T-helper 2 cell treated with Interferon-gamma antibody and Interleukin-4, amounts not matched to agents 100 ng/mL and 5 ng/mL, for 36 hours (primary cell): ENCODE measurements around the gene PWWP2B. TPM values are rescaled to one million over a fixed set of nuclear protein-coding genes. Genes with fewer than 3 reads are reported as not detected.

Experiments
- intact Hi-C: fragments of 100-400 bp; cut with micrococcal nuclease; formaldehyde crosslinking; loops from one replicate; pipeline ENCODE4 v1.15.1; 2023
- total RNA-seq: library from RNA; stranded (reverse); gene quantifications from 2 replicates; pipeline ENCODE4 v1.2.3, GENCODE V29; 2022

The PWWP2B gene
- total RNA-seq, 1 donor from 2014 or later: 5.9 TPM

GRCh38 chr10:132444877-132445351, 47.9 kb downstream of the PWWP2B start:
- intact Hi-C loops: no loop called here

GRCh38 chr10:132445516-132446194, 48.7 kb downstream of the PWWP2B start:
- intact Hi-C loops: loop anchor here (2.0 kb wide), 3 partner anchors 137 to 545 kb away; partner anchors contain the start of gene PPP2R2D

- intact Hi-C loops: loop anchor here (2.0 kb wide), 3 partner anchors 137 to 545 kb away; partner anchors contain the start of gene PPP2R2D
Measured at GRCh38 chr10:132446195-132446581, 49.2 kb downstream of the PWWP2B start.

GRCh38 chr10:132446661-132447445, 49.9 kb downstream of the PWWP2B start:
- intact Hi-C loops: loop anchor here (1.0 to 2.0 kb wide), 6 partner anchors 50 to 546 kb away; partner anchors contain the start of genes INPP5A, PPP2R2D and PWWP2B

GRCh38 chr10:132447446-132448247, 50.6 kb downstream of the PWWP2B start:
- intact Hi-C loops: loop anchor here (1.0 to 2.0 kb wide), 6 partner anchors 50 to 547 kb away; partner anchors contain the start of genes INPP5A, PPP2R2D and PWWP2B

- intact Hi-C loops: no loop called here
Measured at GRCh38 chr10:132448248-132448731, 51.3 kb downstream of the PWWP2B start.

GRCh38 chr10:132449051-132449810, 52.2 kb downstream of the PWWP2B start:
- intact Hi-C loops: no loop called here

- intact Hi-C loops: no loop called here
Measured at GRCh38 chr10:132449811-132450181, 52.8 kb downstream of the PWWP2B start.

GRCh38 chr10:132450466-132450824, 53.4 kb downstream of the PWWP2B start:
- intact Hi-C loops: no loop called here

GRCh38 chr10:132450825-132451505, 54.0 kb downstream of the PWWP2B start:
- intact Hi-C loops: no loop called here

- intact Hi-C loops: loop anchor here (1.0 kb wide), 1 partner anchor 119 kb away; the partner anchor contains the start of gene LRRC27
Measured at GRCh38 chr10:132451506-132452215, 54.7 kb downstream of the PWWP2B start.

- intact Hi-C loops: loop anchor here (1.0 kb wide), 1 partner anchor 120 kb away; the partner anchor contains the start of gene LRRC27
Measured at GRCh38 chr10:132452216-132452650, 55.2 kb downstream of the PWWP2B start.

GRCh38 chr10:132452651-132453469, 55.9 kb downstream of the PWWP2B start:
- intact Hi-C loops: loop anchor here (1.0 kb wide), 4 partner anchors 65 to 230 kb away; partner anchors contain the start of genes INPP5A and LRRC27

- intact Hi-C loops: loop anchor here (1.0 kb wide), 3 partner anchors 65 to 230 kb away; partner anchors contain the start of gene INPP5A
Measured at GRCh38 chr10:132453470-132453861, 56.5 kb downstream of the PWWP2B start.

- intact Hi-C loops: loop anchor here (5.0 kb wide), 1 partner anchor 98 kb away; no protein-coding TSS in a partner anchor
Measured at GRCh38 chr10:132454296-132455198, 57.5 kb downstream of the PWWP2B start.

GRCh38 chr10:132455441-132455971, 58.5 kb downstream of the PWWP2B start:
- intact Hi-C loops: loop anchor here (5.0 kb wide), 1 partner anchor 97 kb away; no protein-coding TSS in a partner anchor
